Measurements from ENCODE around the gene WAS. TPM values are rescaled to one million over a fixed set of nuclear protein-coding genes. Genes with fewer than 3 reads are reported as not detected.
"Not testable (repeated sequence)": the region's sequence is repeated elsewhere in the genome, so short reads cannot be mapped to it uniquely, and the experiment has no call there.

The WAS gene
- total RNA-seq, 4 donors from 2014 or later, result 0.68 to 5.2 (median 3.5) TPM

DNA sequence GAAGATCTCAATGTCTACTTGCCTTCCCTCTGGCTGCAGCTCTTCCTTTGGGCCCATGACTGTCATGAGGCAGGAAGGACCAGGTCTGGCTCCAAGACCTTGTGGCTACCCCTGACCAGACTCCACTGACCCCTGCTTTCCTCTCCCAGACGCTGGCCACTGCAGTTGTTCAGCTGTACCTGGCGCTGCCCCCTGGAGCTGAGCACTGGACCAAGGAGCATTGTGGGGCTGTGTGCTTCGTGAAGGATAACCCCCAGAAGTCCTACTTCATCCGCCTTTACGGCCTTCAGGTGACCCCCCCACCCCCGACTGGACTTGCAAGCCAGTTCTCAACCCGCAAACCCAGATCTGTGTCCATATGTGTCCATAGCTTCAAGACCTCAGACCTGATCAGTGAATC, 535 bp downstream of the WAS start:
- no peaks in the 10 kb centered on the region for H3K36me3 ChIP-seq
- H3K4me3 ChIP-seq, result peak overlapping the region; percentile 30
- no peaks in the 10 kb centered on the region for H3K4me1 ChIP-seq
- TF ChIP-seq POLR2A (IDR thresholded peaks at IDR 0.05), result no peak
- TF ChIP-seq POLR2AphosphoS5 (IDR thresholded peaks at IDR 0.05), result no peak
- TF ChIP-seq, protein P1, sequence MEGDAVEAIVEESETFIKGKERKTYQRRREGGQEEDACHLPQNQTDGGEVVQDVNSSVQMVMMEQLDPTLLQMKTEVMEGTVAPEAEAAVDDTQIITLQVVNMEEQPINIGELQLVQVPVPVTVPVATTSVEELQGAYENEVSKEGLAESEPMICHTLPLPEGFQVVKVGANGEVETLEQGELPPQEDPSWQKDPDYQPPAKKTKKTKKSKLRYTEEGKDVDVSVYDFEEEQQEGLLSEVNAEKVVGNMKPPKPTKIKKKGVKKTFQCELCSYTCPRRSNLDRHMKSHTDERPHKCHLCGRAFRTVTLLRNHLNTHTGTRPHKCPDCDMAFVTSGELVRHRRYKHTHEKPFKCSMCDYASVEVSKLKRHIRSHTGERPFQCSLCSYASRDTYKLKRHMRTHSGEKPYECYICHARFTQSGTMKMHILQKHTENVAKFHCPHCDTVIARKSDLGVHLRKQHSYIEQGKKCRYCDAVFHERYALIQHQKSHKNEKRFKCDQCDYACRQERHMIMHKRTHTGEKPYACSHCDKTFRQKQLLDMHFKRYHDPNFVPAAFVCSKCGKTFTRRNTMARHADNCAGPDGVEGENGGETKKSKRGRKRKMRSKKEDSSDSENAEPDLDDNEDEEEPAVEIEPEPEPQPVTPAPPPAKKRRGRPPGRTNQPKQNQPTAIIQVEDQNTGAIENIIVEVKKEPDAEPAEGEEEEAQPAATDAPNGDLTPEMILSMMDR (IDR thresholded peaks at IDR 0.05), result no peak
- no peak for TF ChIP-seq EP300 (IDR thresholded peaks at IDR 0.05)
- WGBS, result 61% methylated on average over 6 of the region's 7 CpGs
- DNase-seq (ENCODE audit: low spot score in 2 of 2), result no peak
- no peaks in the 10 kb centered on the region for H3K27me3 ChIP-seq
- H3K27ac ChIP-seq, result no peak overlapping the region
- no peaks in the 10 kb centered on the region for H3K9me3 ChIP-seq

DNA sequence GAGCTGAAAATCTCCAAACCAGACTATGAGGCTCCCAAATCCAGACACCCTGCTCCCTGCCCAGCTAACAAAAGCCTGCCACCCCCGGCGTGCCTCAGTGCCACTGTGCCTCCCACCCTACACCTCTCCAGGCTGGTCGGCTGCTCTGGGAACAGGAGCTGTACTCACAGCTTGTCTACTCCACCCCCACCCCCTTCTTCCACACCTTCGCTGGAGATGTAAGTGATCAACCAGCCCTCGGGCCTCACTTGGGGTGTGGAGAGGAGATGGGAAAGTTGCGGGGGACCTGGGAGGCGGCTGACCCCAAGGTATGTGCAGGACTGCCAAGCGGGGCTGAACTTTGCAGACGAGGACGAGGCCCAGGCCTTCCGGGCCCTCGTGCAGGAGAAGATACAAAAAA, 1.8 kb downstream of the WAS start:
- DNase-seq (ENCODE audit: low spot score in 2 of 2), result no peak
- H3K4me3 ChIP-seq, result no peak overlapping the region
- no peak for TF ChIP-seq POLR2A (IDR thresholded peaks at IDR 0.05)
- no peak for TF ChIP-seq POLR2AphosphoS5 (IDR thresholded peaks at IDR 0.05)
- TF ChIP-seq EP300 (IDR thresholded peaks at IDR 0.05), result no peak
- TF ChIP-seq, protein P1 (IDR thresholded peaks at IDR 0.05), result no peak
- 75% methylated on average over 12 of the region's 12 CpGs for WGBS
- H3K4me1 ChIP-seq, result no peaks in the 10 kb centered on the region
- H3K9me3 ChIP-seq, result no peaks in the 10 kb centered on the region
- H3K36me3 ChIP-seq, result no peaks in the 10 kb centered on the region
- H3K27ac ChIP-seq, result no peak overlapping the region
- no peaks in the 10 kb centered on the region for H3K27me3 ChIP-seq

DNA sequence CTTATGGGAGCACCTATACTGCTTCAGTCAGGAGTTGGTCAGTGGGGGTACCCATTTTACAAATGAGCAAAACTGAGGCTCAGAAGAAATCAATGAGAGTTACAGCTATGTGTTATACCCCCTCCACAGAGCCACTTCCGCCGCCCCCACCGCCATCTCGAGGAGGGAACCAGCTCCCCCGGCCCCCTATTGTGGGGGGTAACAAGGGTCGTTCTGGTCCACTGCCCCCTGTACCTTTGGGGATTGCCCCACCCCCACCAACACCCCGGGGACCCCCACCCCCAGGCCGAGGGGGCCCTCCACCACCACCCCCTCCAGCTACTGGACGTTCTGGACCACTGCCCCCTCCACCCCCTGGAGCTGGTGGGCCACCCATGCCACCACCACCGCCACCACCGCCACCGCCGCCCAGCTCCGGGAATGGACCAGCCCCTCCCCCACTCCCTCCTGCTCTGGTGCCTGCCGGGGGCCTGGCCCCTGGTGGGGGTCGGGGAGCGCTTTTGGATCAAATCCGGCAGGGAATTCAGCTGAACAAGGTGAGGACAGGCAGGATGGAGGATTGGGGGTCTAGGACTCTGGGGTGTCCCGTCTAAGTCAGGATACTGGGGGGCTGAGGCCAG, 5.0 kb downstream of the WAS start:
- no peaks in the 10 kb centered on the region for H3K4me1 ChIP-seq
- H3K9me3 ChIP-seq, result no peaks in the 10 kb centered on the region
- no peak overlapping the region for H3K4me3 ChIP-seq
- no peaks in the 10 kb centered on the region for H3K36me3 ChIP-seq
- no peak for TF ChIP-seq POLR2AphosphoS5 (IDR thresholded peaks at IDR 0.05)
- no peak for TF ChIP-seq POLR2A (IDR thresholded peaks at IDR 0.05)
- TF ChIP-seq, protein P1 (IDR thresholded peaks at IDR 0.05), result no peak
- no peak overlapping the region for H3K27ac ChIP-seq
- WGBS, result 64% methylated on average over 4 of the region's 19 CpGs
- no peak for DNase-seq (ENCODE audit: low spot score in 2 of 2)
- no peaks in the 10 kb centered on the region for H3K27me3 ChIP-seq

DNA sequence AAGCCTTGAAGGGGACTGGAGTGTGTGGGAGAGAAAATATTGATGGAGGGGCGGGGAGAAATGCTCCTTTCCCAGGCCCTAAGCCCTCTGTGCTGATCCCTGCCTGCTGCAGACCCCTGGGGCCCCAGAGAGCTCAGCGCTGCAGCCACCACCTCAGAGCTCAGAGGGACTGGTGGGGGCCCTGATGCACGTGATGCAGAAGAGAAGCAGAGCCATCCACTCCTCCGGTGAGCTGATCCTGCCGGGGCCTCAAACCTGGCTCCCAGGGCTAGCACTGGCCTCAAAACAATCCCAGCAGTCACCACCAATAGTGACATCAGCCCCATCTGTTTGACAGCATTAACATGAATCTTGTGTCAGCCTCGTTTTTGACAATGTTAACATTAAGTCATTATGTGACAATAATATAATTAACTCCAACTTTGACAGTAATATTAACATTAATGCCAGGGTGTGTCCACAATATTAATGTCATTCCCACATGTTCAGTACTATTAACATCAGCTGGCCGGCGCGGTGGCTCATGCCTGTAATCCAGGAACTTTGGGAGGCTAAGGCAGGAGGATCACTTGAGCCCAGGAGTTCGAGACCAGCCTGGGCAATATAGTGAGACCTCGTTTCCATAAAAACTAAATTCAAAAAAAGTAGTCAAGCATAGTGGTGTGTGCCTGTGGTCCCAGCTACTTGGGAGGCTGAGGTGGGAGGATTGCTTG, 5.8 kb downstream of the WAS start:
- Histone ChIP-seq H3K27me3 (no peaks in the 10 kb centered on the region), H3K36me3 (no peaks in the 10 kb centered on the region), H3K9me3 (no peaks in the 10 kb centered on the region), H3K27ac (no peak overlapping the region), H3K4me1 (no peaks in the 10 kb centered on the region), H3K4me3 (no peak overlapping the region)
- TF ChIP-seq POLR2AphosphoS5 (IDR thresholded peaks at IDR 0.05) (no peak), POLR2A (IDR thresholded peaks at IDR 0.05) (no peak), EP300 (IDR thresholded peaks at IDR 0.05) (no peak)
- TF ChIP-seq, protein P1 (IDR thresholded peaks at IDR 0.05), result no peak
- no peak for DNase-seq (ENCODE audit: low spot score in 2 of 2)
- WGBS, result 51% methylated on average over 11 of the region's 11 CpGs

DNA sequence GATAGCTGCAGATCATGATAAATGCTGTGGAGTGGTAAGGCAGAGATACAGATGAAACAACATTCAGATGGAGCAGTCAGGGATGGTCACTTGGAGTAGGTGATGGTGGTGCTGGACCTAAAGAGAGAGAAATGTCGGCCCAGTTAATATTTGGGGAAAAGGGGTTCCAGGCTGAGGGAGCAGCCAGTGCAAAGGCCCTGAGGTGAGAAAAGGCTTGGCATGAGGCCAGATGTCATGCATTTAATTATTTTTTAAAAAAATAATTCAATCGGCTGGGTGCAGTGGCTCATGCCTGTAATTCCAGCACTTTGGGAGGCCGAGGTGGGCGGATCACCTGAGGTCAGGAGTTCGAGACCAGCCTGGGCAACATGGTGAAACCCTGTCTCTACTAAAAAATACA, 8.1 kb downstream of the WAS start:
- DNase-seq (ENCODE audit: low spot score in 2 of 2); H3K9me3 ChIP-seq; H3K27me3 ChIP-seq; H3K4me3 ChIP-seq; H3K36me3 ChIP-seq; H3K27ac ChIP-seq: not testable (repeated sequence)
- peaks cover 13% of the 10 kb centered on the region for H3K4me1 ChIP-seq
- 80% methylated on average over 5 of the region's 5 CpGs for WGBS
